Trophoblast cell (in vitro differentiated cells and primary cell): Measurements from ENCODE around the gene GSX1.
A peak's percentile ranks its signal among the peaks of the same experiment; 100 is the strongest.

Experiments used
- DNase-seq, 2 donors: peaks; one replicate each; pipeline ENCODE4 v3.0.0-alpha.2; 2016
- H2AFZ ChIP-seq: 2 replicates; pipeline ENCODE4 v1.6.1; 2013; ENCODE audit warnings: low read length, moderate library complexity, mild to moderate bottlenecking; ENCODE audit not compliant: insufficient read depth, poor library complexity
- H2AK5ac ChIP-seq: 2 replicates; pipeline ENCODE4 v1.6.1; 2013; ENCODE audit warnings: mild to moderate bottlenecking, low read length
- H2BK120ac ChIP-seq: 2 replicates; pipeline ENCODE4 v1.6.1; 2013; ENCODE audit warnings: low read length, mild to moderate bottlenecking, moderate library complexity; ENCODE audit not compliant: insufficient read depth, poor library complexity
- H2BK12ac ChIP-seq: 2 replicates; pipeline ENCODE4 v1.6.1; 2013; ENCODE audit warnings: mild to moderate bottlenecking, low read length, moderate library complexity
- H2BK5ac ChIP-seq: 2 replicates; pipeline ENCODE4 v1.6.1; 2013; ENCODE audit warnings: low read length, low read depth, moderate library complexity, mild to moderate bottlenecking; ENCODE audit not compliant: poor library complexity
- H3K14ac ChIP-seq: 2 replicates; pipeline ENCODE4 v1.6.1; 2013; ENCODE audit warnings: mild to moderate bottlenecking, low read length
- H3K18ac ChIP-seq: 2 replicates; pipeline ENCODE4 v1.6.1; 2013; ENCODE audit warnings: mild to moderate bottlenecking, low read length
- H3K23ac ChIP-seq: 2 replicates; pipeline ENCODE4 v1.6.1; 2013; ENCODE audit warnings: low read length
- H3K27ac ChIP-seq: 2 replicates; pipeline ENCODE4 v1.5.1; 2013; ENCODE audit warnings: low read depth, mild to moderate bottlenecking, inconsistent platforms, low read length, moderate library complexity
- H3K27me3 ChIP-seq: 2 replicates; pipeline ENCODE4 v1.6.1; 2013; ENCODE audit warnings: inconsistent platforms, mild to moderate bottlenecking, low read length, moderate library complexity; ENCODE audit not compliant: insufficient read depth
- H3K36me3 ChIP-seq, 2 experiments: 1 replicate in 1 of 2; 2 replicates in 1 of 2; pipeline ENCODE4 v1.6.1; 2013; ENCODE audit warnings: low read length in 2 of 2, mild to moderate bottlenecking in 2 of 2, moderate library complexity in 1 of 2; ENCODE audit not compliant: insufficient read depth in 2 of 2, control insufficient read depth in 1 of 2
- H3K4ac ChIP-seq: 2 replicates; pipeline ENCODE4 v1.6.1; 2013; ENCODE audit warnings: low read depth, mild to moderate bottlenecking, low read length, moderate library complexity
- H3K4me1 ChIP-seq, 2 experiments: 1 replicate in 1 of 2; 2 replicates in 1 of 2; pipeline ENCODE4 v1.6.1; 2013; ENCODE audit warnings: low read length in 2 of 2, mild to moderate bottlenecking in 2 of 2, moderate library complexity in 1 of 2; ENCODE audit not compliant: insufficient read depth in 2 of 2, control insufficient read depth in 1 of 2
- H3K4me2 ChIP-seq: 2 replicates; pipeline ENCODE4 v1.6.1; 2013; ENCODE audit warnings: inconsistent platforms, mild to moderate bottlenecking, low read length, moderate library complexity
- H3K4me3 ChIP-seq: 2 replicates; pipeline ENCODE4 v1.5.1; 2013; ENCODE audit warnings: mild to moderate bottlenecking, low read depth, low read length, inconsistent platforms
- H3K79me1 ChIP-seq: one replicate; pipeline ENCODE4 v1.6.1; 2013; ENCODE audit warnings: low read length
- H3K79me2 ChIP-seq: 2 replicates; pipeline ENCODE4 v1.6.1; 2013; ENCODE audit warnings: low read length, mild to moderate bottlenecking; ENCODE audit not compliant: control insufficient read depth, insufficient read depth, poor library complexity
- H3K9ac ChIP-seq: 2 replicates; pipeline ENCODE4 v1.6.1; 2013; ENCODE audit warnings: mild to moderate bottlenecking, low read length
- H3K9me3 ChIP-seq: 2 replicates; pipeline ENCODE4 v1.6.1; 2013; ENCODE audit warnings: low read depth, mild to moderate bottlenecking, control low read depth, inconsistent platforms, low read length; ENCODE audit not compliant: insufficient read depth
- H4K12ac ChIP-seq: 2 replicates; pipeline ENCODE4 v1.6.1; 2013; ENCODE audit warnings: low read depth, mild to moderate bottlenecking, low read length, moderate library complexity
- H4K8ac ChIP-seq: 2 replicates; pipeline ENCODE4 v1.6.1; 2013; ENCODE audit warnings: low read depth, mild to moderate bottlenecking, low read length, moderate library complexity
- H4K91ac ChIP-seq: one replicate; pipeline ENCODE4 v1.6.1; 2013; ENCODE audit warnings: low read depth, mild to moderate bottlenecking, low read length, moderate library complexity
- WGBS: extraction: QIAGEN DNeasy Blood & Tissue Kit; methylation state at CpG from one replicate; pipeline ENCODE4 v1.1.7; 2013; ENCODE audit warnings: missing lambda C conversion rate; ENCODE audit not compliant: insufficient read length, insufficient coverage; ENCODE audit errors: extremely low coverage; 5-methylcytosine and 5-hydroxymethylcytosine counted together

The GSX1 gene

GRCh38 chr13:27797228-27797624 lies 4.9 kb downstream of the GSX1 start:
- WGBS: no CpG with 5 or more reads among the region's 24 CpGs

GRCh38 chr13:27806744-27807387 lies 14.6 kb downstream of the GSX1 start:
- H2AFZ ChIP-seq: no peak overlapping the region
- no peak overlapping the region for H3K4me3 ChIP-seq
- no peaks in the 10 kb centered on the region for H3K4me1 ChIP-seq
- no peak overlapping the region for H3K27ac ChIP-seq
- no peak overlapping the region for H2BK12ac ChIP-seq
- H3K4me2 ChIP-seq: no peak overlapping the region
- H3K79me1 ChIP-seq: no peaks in the 10 kb centered on the region
- H4K91ac ChIP-seq: no peak overlapping the region
- H3K36me3 ChIP-seq: no peaks in the 10 kb centered on the region
- H3K9ac ChIP-seq: no peak overlapping the region
- H2AK5ac ChIP-seq: no peak overlapping the region
- no peak overlapping the region for H4K12ac ChIP-seq
- no peak overlapping the region for H3K23ac ChIP-seq
- no peaks in the 10 kb centered on the region for H3K9me3 ChIP-seq
- no peak overlapping the region for H2BK5ac ChIP-seq
- H3K27me3 ChIP-seq: peaks cover 2% of the 10 kb centered on the region
- no peak overlapping the region for H2BK120ac ChIP-seq
- H3K18ac ChIP-seq: no peak overlapping the region
- no peaks in the 10 kb centered on the region for H3K79me2 ChIP-seq
- no peak overlapping the region for H3K4ac ChIP-seq
- WGBS: no CpG with 5 or more reads among the region's 8 CpGs
- H3K14ac ChIP-seq: no peak overlapping the region
- no peak overlapping the region for H4K8ac ChIP-seq
- DNase-seq: no peak

More at GRCh38 chr13:27797228-27797624, 4.9 kb downstream of the GSX1 start:
- no peak overlapping the region for H3K18ac ChIP-seq
- H4K8ac ChIP-seq: no peak overlapping the region
- peak in 1 of 2 donors; percentile 21 for DNase-seq
- H3K4me1 ChIP-seq: peaks cover 0 to 3% of the 10 kb centered on the region in 2 experiments
- H3K23ac ChIP-seq: no peak overlapping the region
- H3K27me3 ChIP-seq: peaks cover 66% of the 10 kb centered on the region
- H3K4me3 ChIP-seq: no peak overlapping the region
- no peak overlapping the region for H3K4ac ChIP-seq
- no peak overlapping the region for H2AFZ ChIP-seq
- H3K14ac ChIP-seq: no peak overlapping the region
- H3K79me1 ChIP-seq: no peaks in the 10 kb centered on the region
- H3K36me3 ChIP-seq: no peaks in the 10 kb centered on the region
- H3K9ac ChIP-seq: no peak overlapping the region
- H3K27ac ChIP-seq: no peak overlapping the region
- H4K91ac ChIP-seq: no peak overlapping the region
- peak overlapping the region; percentile 21 for H3K4me2 ChIP-seq
- H2BK120ac ChIP-seq: no peak overlapping the region
- no peaks in the 10 kb centered on the region for H3K79me2 ChIP-seq
- H2BK12ac ChIP-seq: no peak overlapping the region
- H4K12ac ChIP-seq: no peak overlapping the region
- H3K9me3 ChIP-seq: peaks cover 12% of the 10 kb centered on the region
- H2BK5ac ChIP-seq: no peak overlapping the region
- H2AK5ac ChIP-seq: no peak overlapping the region

- peaks cover 2% of the 10 kb centered on the region for H3K27me3 ChIP-seq
- H2BK12ac ChIP-seq: no peak overlapping the region
- H3K36me3 ChIP-seq: no peaks in the 10 kb centered on the region
- H2AK5ac ChIP-seq: no peak overlapping the region
- H2BK120ac ChIP-seq: no peak overlapping the region
- no peak overlapping the region for H3K18ac ChIP-seq
- WGBS: no CpG with 5 or more reads among the region's 5 CpGs
- no peak overlapping the region for H2BK5ac ChIP-seq
- no peak overlapping the region for H3K23ac ChIP-seq
- H3K14ac ChIP-seq: no peak overlapping the region
- no peak for DNase-seq
- no peak overlapping the region for H3K4ac ChIP-seq
- H3K27ac ChIP-seq: no peak overlapping the region
- H3K9ac ChIP-seq: no peak overlapping the region
- H3K4me1 ChIP-seq: no peaks in the 10 kb centered on the region
- H3K4me3 ChIP-seq: no peak overlapping the region
- no peaks in the 10 kb centered on the region for H3K79me2 ChIP-seq
- H4K12ac ChIP-seq: no peak overlapping the region
- H2AFZ ChIP-seq: no peak overlapping the region
- no peak overlapping the region for H3K4me2 ChIP-seq
- no peaks in the 10 kb centered on the region for H3K9me3 ChIP-seq
- no peak overlapping the region for H4K91ac ChIP-seq
- no peak overlapping the region for H4K8ac ChIP-seq
- no peaks in the 10 kb centered on the region for H3K79me1 ChIP-seq
Measured at GRCh38 chr13:27808851-27809550, 16.7 kb downstream of the GSX1 start.

- no peak overlapping the region for H4K12ac ChIP-seq
- H4K91ac ChIP-seq: no peak overlapping the region
- H3K4me1 ChIP-seq: no peaks in the 10 kb centered on the region
- H3K9me3 ChIP-seq: no peaks in the 10 kb centered on the region
- no peak overlapping the region for H3K27ac ChIP-seq
- no peak for DNase-seq
- H3K23ac ChIP-seq: no peak overlapping the region
- no peaks in the 10 kb centered on the region for H3K79me2 ChIP-seq
- H3K14ac ChIP-seq: no peak overlapping the region
- no peak overlapping the region for H4K8ac ChIP-seq
- no peak overlapping the region for H3K4me3 ChIP-seq
- no peak overlapping the region for H2AK5ac ChIP-seq
- no peak overlapping the region for H3K9ac ChIP-seq
- no peak overlapping the region for H2BK5ac ChIP-seq
- H3K36me3 ChIP-seq: no peaks in the 10 kb centered on the region
- peaks cover 2% of the 10 kb centered on the region for H3K27me3 ChIP-seq
- H3K4me2 ChIP-seq: no peak overlapping the region
- no peaks in the 10 kb centered on the region for H3K79me1 ChIP-seq
- H2BK120ac ChIP-seq: no peak overlapping the region
- no peak overlapping the region for H3K4ac ChIP-seq
- H2AFZ ChIP-seq: no peak overlapping the region
- H2BK12ac ChIP-seq: no peak overlapping the region
- no CpG with 5 or more reads among the region's 7 CpGs for WGBS
- H3K18ac ChIP-seq: no peak overlapping the region
Measured at GRCh38 chr13:27810009-27810408, 17.7 kb downstream of the GSX1 start.
